MM.1S (cell line): Measurements from ENCODE around the gene TPT1.

Source experiments
- DNase-seq: peaks from one replicate; pipeline ENCODE4 v3.0.0-alpha.2; 2015
- H2AFZ ChIP-seq: fragments of 300-600 bp; sonication (generic); 2 replicates; pipeline ENCODE4 v1.6.0; 2016; ENCODE audit warnings: antibody characterized with exemption, low read length
- H3F3A ChIP-seq: fragments of 300-600 bp; sonication (generic); 2 replicates; pipeline ENCODE4 v1.6.1; 2016; ENCODE audit warnings: mild to moderate bottlenecking, antibody characterized with exemption, low read length, moderate library complexity, mixed read lengths; ENCODE audit not compliant: insufficient read depth
- H3K27ac ChIP-seq: fragments of 300-600 bp; sonication (generic); 2 replicates; pipeline ENCODE4 v1.5.1; 2016; ENCODE audit warnings: mild to moderate bottlenecking, low read length
- H3K27me3 ChIP-seq: fragments of 300-600 bp; sonication (generic); replicated peaks from 2 replicates; pipeline ENCODE4 v1.6.0; 2016; ENCODE audit warnings: low read length; ENCODE audit not compliant: insufficient read depth
- H3K36me3 ChIP-seq: fragments of 300-600 bp; sonication (generic); replicated peaks from 2 replicates; pipeline ENCODE4 v1.6.1; 2016; ENCODE audit warnings: mild to moderate bottlenecking, low read length, mixed read lengths; ENCODE audit not compliant: insufficient read depth
- H3K4me1 ChIP-seq: fragments of 300-600 bp; sonication (generic); 2 replicates; pipeline ENCODE4 v1.6.1; 2016; ENCODE audit warnings: low read length, mixed read lengths
- H3K4me2 ChIP-seq: fragments of 300-600 bp; sonication (generic); 2 replicates; pipeline ENCODE4 v1.6.0; 2016; ENCODE audit warnings: low read depth, low read length
- H3K4me3 ChIP-seq: fragments of 300-600 bp; sonication (generic); 2 replicates; pipeline ENCODE4 v1.5.1; 2016; ENCODE audit warnings: low read length, mixed read lengths
- H3K79me2 ChIP-seq: fragments of 300-600 bp; sonication (generic); 2 replicates; pipeline ENCODE4 v1.6.1; 2016; ENCODE audit warnings: mixed run types, low read length, mixed read lengths
- H3K9ac ChIP-seq: fragments of 300-600 bp; sonication (generic); 2 replicates; pipeline ENCODE4 v1.6.1; 2016; ENCODE audit warnings: low read length, mixed read lengths
- H3K9me2 ChIP-seq: fragments of 300-600 bp; sonication (generic); replicated peaks from 2 replicates; pipeline ENCODE4 v1.6.1; 2016; ENCODE audit warnings: mild to moderate bottlenecking, low read length, mixed read lengths; ENCODE audit not compliant: insufficient read depth
- H3K9me3 ChIP-seq: fragments of 300-600 bp; sonication (generic); replicated peaks from 2 replicates; pipeline ENCODE4 v1.6.1; 2016; ENCODE audit warnings: mild to moderate bottlenecking, low read length, mixed read lengths; ENCODE audit not compliant: insufficient read depth
- H4K20me1 ChIP-seq: fragments of 300-600 bp; sonication (generic); 2 replicates; pipeline ENCODE4 v1.6.1; 2016; ENCODE audit warnings: mild to moderate bottlenecking, low read length, moderate library complexity, mixed read lengths; ENCODE audit not compliant: insufficient read depth
- EZH2 ChIP-seq: fragments of 300-600 bp; sonication (generic); optimal IDR thresholded peaks from 2 replicates; pipeline ENCODE3; 2017; ENCODE audit warnings: low read depth, mild to moderate bottlenecking, antibody characterized with exemption, low read length, mixed read lengths
- EZH2phosphoT487 ChIP-seq: fragments of 300-600 bp; sonication (generic); IDR thresholded peaks from 2 replicates; pipeline ENCODE4 v1.6.1; 2018; ENCODE audit warnings: antibody characterized with exemption, low read length
- TF ChIP-seq, protein P1 (sequence below): fragments of 300-600 bp; sonication (generic); IDR thresholded peaks from 2 replicates; pipeline ENCODE4 v1.5.1; 2016; ENCODE audit warnings: antibody characterized with exemption, low read length, mixed read lengths

Gene TPT1

DNA sequence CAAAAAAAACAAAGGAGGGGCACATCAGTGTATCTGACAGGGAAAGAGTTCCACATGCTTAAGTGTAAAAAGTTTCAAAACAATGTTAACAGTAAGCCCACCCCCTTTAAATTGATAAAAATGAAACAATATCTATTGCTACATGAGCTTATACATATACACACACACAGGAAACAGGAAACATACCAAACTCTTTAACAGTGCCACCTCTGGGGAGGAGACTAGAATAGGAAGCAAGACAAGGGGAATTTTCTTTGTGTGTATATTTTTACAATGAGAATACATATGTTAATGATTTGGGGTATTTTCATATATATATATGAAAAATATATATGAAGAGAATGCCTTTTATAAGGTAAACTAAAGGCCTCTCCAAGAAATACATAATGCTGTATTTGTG lies 44.7 kb downstream of the TPT1 start:
- H3K36me3 ChIP-seq = no peaks in the 10 kb centered on the region
- no peaks in the 10 kb centered on the region for H3K27me3 ChIP-seq
- H3K79me2 ChIP-seq = no peaks in the 10 kb centered on the region
- no peak overlapping the region for H3K9ac ChIP-seq
- H3K4me2 ChIP-seq = no peak overlapping the region
- H3F3A ChIP-seq = 0 out of 2 replicates have a peak, but pooled peaks cover 5% of the 10 kb centered on the region
- TF ChIP-seq, protein P1, sequence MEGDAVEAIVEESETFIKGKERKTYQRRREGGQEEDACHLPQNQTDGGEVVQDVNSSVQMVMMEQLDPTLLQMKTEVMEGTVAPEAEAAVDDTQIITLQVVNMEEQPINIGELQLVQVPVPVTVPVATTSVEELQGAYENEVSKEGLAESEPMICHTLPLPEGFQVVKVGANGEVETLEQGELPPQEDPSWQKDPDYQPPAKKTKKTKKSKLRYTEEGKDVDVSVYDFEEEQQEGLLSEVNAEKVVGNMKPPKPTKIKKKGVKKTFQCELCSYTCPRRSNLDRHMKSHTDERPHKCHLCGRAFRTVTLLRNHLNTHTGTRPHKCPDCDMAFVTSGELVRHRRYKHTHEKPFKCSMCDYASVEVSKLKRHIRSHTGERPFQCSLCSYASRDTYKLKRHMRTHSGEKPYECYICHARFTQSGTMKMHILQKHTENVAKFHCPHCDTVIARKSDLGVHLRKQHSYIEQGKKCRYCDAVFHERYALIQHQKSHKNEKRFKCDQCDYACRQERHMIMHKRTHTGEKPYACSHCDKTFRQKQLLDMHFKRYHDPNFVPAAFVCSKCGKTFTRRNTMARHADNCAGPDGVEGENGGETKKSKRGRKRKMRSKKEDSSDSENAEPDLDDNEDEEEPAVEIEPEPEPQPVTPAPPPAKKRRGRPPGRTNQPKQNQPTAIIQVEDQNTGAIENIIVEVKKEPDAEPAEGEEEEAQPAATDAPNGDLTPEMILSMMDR = no peak
- TF ChIP-seq EZH2 = no peak
- H3K27ac ChIP-seq = no peak overlapping the region
- H2AFZ ChIP-seq = no peak overlapping the region
- H3K4me1 ChIP-seq = peaks cover 12% of the 10 kb centered on the region
- no peak for DNase-seq
- no peaks in the 10 kb centered on the region for H3K9me2 ChIP-seq
- H4K20me1 ChIP-seq = no peaks in the 10 kb centered on the region
- H3K9me3 ChIP-seq = no peaks in the 10 kb centered on the region
- no peak overlapping the region for H3K4me3 ChIP-seq

DNA sequence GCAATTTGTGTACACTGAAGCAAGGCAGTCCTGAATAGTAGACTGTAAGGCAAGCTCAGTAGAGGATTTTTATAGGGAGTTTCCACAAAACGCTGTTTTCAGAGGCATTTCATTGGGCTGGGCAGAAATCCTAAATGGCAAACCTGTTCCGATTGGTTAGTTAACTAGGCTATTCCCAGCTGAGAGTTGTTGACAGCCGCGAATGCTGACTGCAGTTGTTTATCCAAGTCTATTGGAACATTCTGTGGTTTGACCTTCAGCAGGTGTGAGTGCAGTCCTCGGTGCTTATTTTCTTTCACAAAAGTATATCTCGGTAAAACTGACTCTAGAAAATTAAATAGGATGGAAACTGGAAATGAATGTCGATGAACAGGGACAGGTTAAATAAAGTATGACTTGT lies 45.4 kb downstream of the TPT1 start:
- Histone ChIP-seq H3K4me1 (peaks cover 12% of the 10 kb centered on the region), H3K79me2 (no peaks in the 10 kb centered on the region), H3K9ac (no peak overlapping the region), H3K27me3 (no peaks in the 10 kb centered on the region), H3F3A (0 out of 2 replicates have a peak, but pooled peaks cover 5% of the 10 kb centered on the region), H3K9me3 (no peaks in the 10 kb centered on the region), H2AFZ (no peak overlapping the region), H4K20me1 (no peaks in the 10 kb centered on the region), H3K4me3 (no peak overlapping the region), H3K9me2 (no peaks in the 10 kb centered on the region), H3K4me2 (no peak overlapping the region), H3K27ac (no peak overlapping the region), H3K36me3 (no peaks in the 10 kb centered on the region)
- TF ChIP-seq EZH2 = no peak
- TF ChIP-seq EZH2phosphoT487 = no peak
- TF ChIP-seq, protein P1 = no peak
- DNase-seq = no peak

DNA sequence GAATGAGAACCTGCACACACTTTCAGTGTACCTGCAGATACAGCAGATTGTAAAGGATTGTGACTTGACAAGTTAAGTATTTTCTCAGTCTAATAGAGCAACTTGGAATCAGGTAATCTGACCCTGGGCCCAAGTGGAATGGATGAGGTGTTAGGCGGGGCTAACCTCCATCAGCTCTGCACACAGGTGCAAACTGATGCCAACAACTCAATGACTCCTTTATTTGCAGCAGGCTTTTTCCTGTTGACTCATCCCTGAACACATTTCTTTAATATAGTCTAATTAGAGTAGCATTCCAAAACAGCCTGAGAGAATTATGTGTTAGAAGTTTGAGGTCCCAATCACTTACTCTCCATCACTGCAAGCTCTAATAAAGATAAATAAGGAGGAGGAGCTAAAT lies 48.8 kb downstream of the TPT1 start:
- Histone ChIP-seq H3K9me3 (no peaks in the 10 kb centered on the region), H3K4me1 (no peaks in the 10 kb centered on the region), H2AFZ (no peak overlapping the region), H3K79me2 (no peaks in the 10 kb centered on the region), H3K4me3 (no peak overlapping the region), H4K20me1 (no peaks in the 10 kb centered on the region), H3K36me3 (no peaks in the 10 kb centered on the region), H3F3A (no peaks in the 10 kb centered on the region), H3K9me2 (no peaks in the 10 kb centered on the region), H3K27ac (no peak overlapping the region), H3K9ac (no peak overlapping the region), H3K27me3 (no peaks in the 10 kb centered on the region), H3K4me2 (no peak overlapping the region)
- no peak for DNase-seq
- no peak for TF ChIP-seq EZH2phosphoT487

DNA sequence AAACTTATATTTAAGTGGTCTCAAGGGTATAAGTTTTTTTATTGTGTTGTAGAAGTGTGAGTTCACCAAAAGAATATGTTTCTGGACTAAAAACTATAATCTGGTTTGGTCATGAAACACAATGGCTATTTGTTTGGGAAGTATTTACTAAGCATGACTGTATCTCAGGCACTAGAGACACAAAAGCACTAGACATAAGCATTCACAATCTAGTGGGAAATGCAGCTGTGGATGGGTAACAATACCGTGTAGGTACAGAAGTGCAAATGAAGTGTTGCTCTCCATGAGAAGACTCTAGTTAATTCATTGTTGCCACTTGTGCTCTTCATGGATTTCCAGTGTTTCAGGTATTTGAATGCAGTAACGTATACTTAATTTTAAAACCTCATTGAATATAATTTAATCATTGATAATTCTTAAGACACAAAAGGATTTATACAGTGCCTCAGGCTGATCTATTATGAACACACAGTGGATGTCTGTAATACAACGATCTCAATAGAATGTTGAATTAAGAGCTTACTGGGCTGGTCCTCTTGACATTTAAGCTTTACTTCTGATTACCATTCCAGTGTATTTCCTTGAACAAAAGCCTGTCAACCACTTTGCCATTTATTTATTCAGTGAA lies 50.9 kb downstream of the TPT1 start:
- H3K9me3 ChIP-seq = no peaks in the 10 kb centered on the region
- no peaks in the 10 kb centered on the region for H3K27me3 ChIP-seq
- H3F3A ChIP-seq = no peaks in the 10 kb centered on the region
- H2AFZ ChIP-seq = no peak overlapping the region
- TF ChIP-seq, protein P1 = no peak
- TF ChIP-seq EZH2 (no peak), EZH2phosphoT487 (no peak)
- no peaks in the 10 kb centered on the region for H4K20me1 ChIP-seq
- no peaks in the 10 kb centered on the region for H3K4me1 ChIP-seq
- no peak overlapping the region for H3K4me2 ChIP-seq
- DNase-seq = no peak
- no peak overlapping the region for H3K4me3 ChIP-seq
- no peaks in the 10 kb centered on the region for H3K9me2 ChIP-seq
- no peak overlapping the region for H3K9ac ChIP-seq
- no peaks in the 10 kb centered on the region for H3K79me2 ChIP-seq
- H3K27ac ChIP-seq = no peak overlapping the region
- no peaks in the 10 kb centered on the region for H3K36me3 ChIP-seq
